Motor neuron (in vitro differentiated cells): ENCODE results near the gene TMEM131L. TPM values are rescaled to one million over a fixed set of nuclear protein-coding genes. Genes with fewer than 3 reads are reported as not detected.

Experiments
- ATAC-seq, 8 experiments: fragments of 200-7000 bp; cut with Tn5 transposase; replicated peaks in 6 of 8; 2 replicates each; pipeline ENCODE4 v1.8.0; 2021; ENCODE audit warnings: mild to moderate bottlenecking in 8 of 8, moderate library complexity in 8 of 8
- H3K27ac ChIP-seq, 2 donors: fragments of 250-450 bp; sonication (Bioruptor Pico); 2 replicates each; pipeline ENCODE4 v1.9.0; 2021; ENCODE audit warnings: antibody characterized with exemption in 2 of 2, mild to moderate bottlenecking in 2 of 2, moderate library complexity in 1 of 2
- H3K4me1 ChIP-seq, 2 donors: fragments of 250-450 bp; sonication (Bioruptor Pico); replicated peaks in 1 of 2; 2 replicates each; pipeline ENCODE4 v1.6.1; 2021; ENCODE audit warnings: antibody characterized with exemption in 2 of 2, mild to moderate bottlenecking in 2 of 2, moderate library complexity in 1 of 2
- H3K4me3 ChIP-seq, 5 donors: fragments of 250-450 bp; sonication (Bioruptor Pico); 2 replicates each; pipeline ENCODE4 v1.9.0; 2021; ENCODE audit warnings: antibody characterized with exemption in 5 of 5, mild to moderate bottlenecking in 5 of 5, moderate library complexity in 4 of 5
- WGBS, 10 experiments: fragments of 450-650 bp; shearing (Covaris generic); methylation state at CpG; one replicate each; pipeline ENCODE4 v1.0.0; 2022; 5-methylcytosine and 5-hydroxymethylcytosine counted together
- in situ Hi-C, 9 experiments: fragments of 400-800 bp; cut with MboI; loops; one replicate each; pipeline ENCODE4 v1.15.0; 2021; ENCODE audit warnings: low sequenced_read_pairs in 9 of 9, low pct_unique_long_range_greater_than_20kb in 2 of 9; ENCODE audit not compliant: unreplicated experiment in 9 of 9
- total RNA-seq, 8 experiments: library from RNA; unstranded; fragments of 300-600 nt; gene quantifications; 2 replicates each; pipeline versions ENCODE4 v1.2.3 to v1.2.4, GENCODE V29; 2022

Gene TMEM131L
- total RNA-seq, 8 experiments from 2014 or later, result 2.0 to 47.7 (median 8.5) TPM

GRCh38 chr4:153517159-153517558 is 51.0 kb downstream of the TMEM131L start:
- in situ Hi-C loops, result no loop called here
- peaks cover 15 to 32% of the 10 kb centered on the region in 2 donors for H3K4me1 ChIP-seq
- no peak for ATAC-seq

GRCh38 chr4:153518001-153518400 is 51.8 kb downstream of the TMEM131L start:
- Histone ChIP-seq H3K27ac (no peak overlapping the region), H3K4me1 (peaks cover 10 to 26% of the 10 kb centered on the region in 2 donors), H3K4me3 (no peak overlapping the region)
- WGBS, 10 experiments, result 84 to 100% (median 93%) methylated on average over 1 to 7 of the region's 8 CpGs
- no peak for ATAC-seq
- in situ Hi-C loops, result no loop called here

More at GRCh38 chr4:153517159-153517558, 51.0 kb downstream of the TMEM131L start:
- 75 to 100% (median 96%) methylated on average over 1 to 3 of the region's 3 CpGs; no CpG with 5 or more reads in 2 of the 10 experiments for WGBS, 10 experiments
- Histone ChIP-seq H3K4me3 (no peak overlapping the region), H3K27ac (no peak overlapping the region)

GRCh38 chr4:153518637-153519389 is 52.7 kb downstream of the TMEM131L start:
- in situ Hi-C loops, result no loop called here
- Histone ChIP-seq H3K4me3 (no peak overlapping the region), H3K27ac (no peak overlapping the region), H3K4me1 (peaks cover 2 to 22% of the 10 kb centered on the region in 2 donors)
- no peak for ATAC-seq
- 60 to 98% (median 87%) methylated on average over 2 to 10 of the region's 10 CpGs for WGBS, 10 experiments

- in situ Hi-C loops, result no loop called here
- no peak for ATAC-seq
- WGBS, 10 experiments, result 63 to 100% (median 83%) methylated on average over 1 of the region's 1 CpG; no CpG with 5 or more reads in 4 of the 10 experiments
- Histone ChIP-seq H3K27ac (no peak overlapping the region), H3K4me1 (peaks cover 4 to 25% of the 10 kb centered on the region in 2 donors), H3K4me3 (no peak overlapping the region)
Observed at GRCh38 chr4:153519687-153520086, 53.5 kb downstream of the TMEM131L start.

DNA sequence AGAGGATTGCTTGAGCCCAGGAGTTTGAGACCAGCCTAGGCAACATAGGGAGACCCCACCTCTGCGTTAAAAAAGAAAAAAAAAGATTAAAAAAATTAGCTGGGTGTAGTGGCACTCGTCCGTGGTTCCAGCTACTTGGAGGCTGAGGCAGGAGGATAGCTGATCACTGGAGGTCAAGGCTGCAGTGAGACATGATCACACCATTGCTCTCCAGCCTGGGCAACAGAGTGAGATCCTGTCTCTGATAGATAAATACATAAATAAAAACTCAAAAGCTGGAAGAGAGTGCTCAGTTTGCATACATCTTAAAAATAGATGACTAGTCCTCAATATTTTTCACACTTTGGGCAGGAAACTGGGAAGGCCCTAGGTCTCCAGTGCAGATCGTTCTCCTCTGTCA is 54.1 kb downstream of the TMEM131L start:
- H3K27ac ChIP-seq, result no peak overlapping the region
- H3K4me1 ChIP-seq, result peaks cover 7 to 25% of the 10 kb centered on the region in 2 donors
- ATAC-seq, result no peak
- WGBS, 10 experiments, result 67 to 100% (median 100%) methylated on average over 1 to 4 of the region's 4 CpGs
- in situ Hi-C loops, result no loop called here
- H3K4me3 ChIP-seq, result no peak overlapping the region

GRCh38 chr4:153520801-153521329 is 54.7 kb downstream of the TMEM131L start:
- in situ Hi-C loops, result no loop called here
- Histone ChIP-seq H3K4me3 (no peak overlapping the region), H3K27ac (no peak overlapping the region), H3K4me1 (peaks cover 7 to 25% of the 10 kb centered on the region in 2 donors)
- ATAC-seq, result peak; percentile 18 to 98 (median 51)
- 16 to 86% (median 56%) methylated on average over 1 to 8 of the region's 8 CpGs; no CpG with 5 or more reads in 1 of the 10 experiments for WGBS, 10 experiments

- no peak overlapping the region for H3K4me3 ChIP-seq
- in situ Hi-C loops, result no loop called here
- no peak overlapping the region for H3K27ac ChIP-seq
- 94 to 99% (median 97%) methylated on average over 7 to 10 of the region's 10 CpGs for WGBS, 10 experiments
- peaks cover 7 to 25% of the 10 kb centered on the region in 2 donors for H3K4me1 ChIP-seq
- no peak for ATAC-seq
Observed at GRCh38 chr4:153521478-153521877, 55.3 kb downstream of the TMEM131L start.

GRCh38 chr4:153521999-153522801 is 56.0 kb downstream of the TMEM131L start:
- in situ Hi-C loops, result no loop called here
- H3K4me1 ChIP-seq, result peaks cover 7 to 25% of the 10 kb centered on the region in 2 donors
- H3K27ac ChIP-seq, result no peak overlapping the region
- WGBS, 10 experiments, result 80 to 100% (median 92%) methylated on average over 1 to 16 of the region's 17 CpGs
- H3K4me3 ChIP-seq, result no peak overlapping the region
- ATAC-seq, result no peak

- Histone ChIP-seq H3K4me3 (no peak overlapping the region), H3K27ac (no peak overlapping the region), H3K4me1 (peaks cover 7 to 25% of the 10 kb centered on the region in 2 donors)
- no peak for ATAC-seq
- in situ Hi-C loops, result no loop called here
- 80 to 100% (median 100%) methylated on average over 1 of the region's 1 CpG; no CpG with 5 or more reads in 4 of the 10 experiments for WGBS, 10 experiments
Observed at GRCh38 chr4:153522802-153523094, 56.6 kb downstream of the TMEM131L start.

- Histone ChIP-seq H3K4me1 (peaks cover 7 to 20% of the 10 kb centered on the region in 2 donors), H3K27ac (no peak overlapping the region), H3K4me3 (no peak overlapping the region)
- in situ Hi-C loops, result no loop called here
- 0 to 100% (median 57%) methylated on average over 1 to 5 of the region's 5 CpGs for whole genome bisulfite sequencing, 10 experiments
- ATAC-seq, result peak in 1 of 8 experiments; percentile 82
Observed at GRCh38 chr4:153523164-153523796, 57.1 kb downstream of the TMEM131L start.

DNA sequence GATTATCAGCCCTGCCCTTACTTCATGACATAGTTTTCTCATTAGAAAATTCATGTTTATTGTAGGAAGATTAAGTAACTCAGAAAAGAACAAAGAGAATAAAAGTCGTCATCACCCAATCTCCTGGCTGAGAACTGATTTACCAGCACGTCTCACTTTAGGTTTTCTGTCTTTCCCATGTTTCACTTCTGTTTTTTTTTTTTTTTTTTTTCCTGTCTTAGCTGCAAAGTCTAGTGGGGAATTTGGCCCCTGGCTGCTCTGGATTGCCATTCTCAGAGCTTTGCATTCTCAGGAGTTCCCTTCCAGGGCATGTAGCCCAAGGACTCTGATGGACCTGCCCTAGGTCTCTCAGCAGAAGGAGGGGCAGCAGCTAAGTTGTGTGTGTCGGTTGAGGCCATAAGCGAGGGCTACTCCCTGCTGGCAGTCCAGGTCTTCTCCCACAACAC is 57.8 kb downstream of the TMEM131L start:
- Histone ChIP-seq H3K4me3 (no peak overlapping the region), H3K4me1 (peaks cover 12 to 17% of the 10 kb centered on the region in 2 donors), H3K27ac (no peak overlapping the region)
- peak in 3 of 8 experiments; percentile 22 to 45 (median 27) for ATAC-seq
- in situ Hi-C loops, result no loop called here
- 0 to 100% (median 86%) methylated on average over 1 to 3 of the region's 4 CpGs; no CpG with 5 or more reads in 1 of the 10 experiments for WGBS, 10 experiments

DNA sequence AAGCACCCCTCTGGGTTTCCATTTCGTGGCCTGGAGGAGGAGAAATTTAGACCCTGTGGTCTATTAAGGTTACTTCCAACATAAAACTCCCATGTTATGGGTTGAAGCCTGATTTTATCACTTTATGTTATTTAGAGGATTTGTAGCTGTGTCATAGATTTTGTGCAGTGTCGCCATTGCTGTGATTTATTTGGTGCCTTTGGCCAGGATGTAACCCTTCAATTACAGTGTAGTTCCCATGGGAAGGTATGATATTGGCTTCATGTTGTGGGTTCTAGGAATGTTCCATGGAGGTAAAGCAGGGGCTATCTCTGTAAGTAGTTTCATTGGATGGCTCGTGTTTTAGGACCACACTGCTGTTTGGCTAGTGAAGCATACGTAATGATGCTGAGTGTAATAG is 58.5 kb downstream of the TMEM131L start:
- Histone ChIP-seq H3K4me3 (no peak overlapping the region), H3K27ac (no peak overlapping the region), H3K4me1 (peaks cover 16 to 19% of the 10 kb centered on the region in 2 donors)
- ATAC-seq, result peak in 1 of 8 experiments; percentile 51
- in situ Hi-C loops, result no loop called here
- WGBS, 10 experiments, result 70 to 100% (median 89%) methylated on average over 2 to 4 of the region's 4 CpGs; no CpG with 5 or more reads in 3 of the 10 experiments

- Histone ChIP-seq H3K4me1 (peaks cover 30 to 47% of the 10 kb centered on the region in 2 donors), H3K4me3 (no peak overlapping the region), H3K27ac (no peak overlapping the region)
- no peak for ATAC-seq
- in situ Hi-C loops, result no loop called here
- 90 to 100% (median 95%) methylated on average over 1 to 10 of the region's 11 CpGs for WGBS, 10 experiments
Observed at GRCh38 chr4:153527690-153528089, 61.5 kb downstream of the TMEM131L start.
